ENCODE data around the gene ZNF2. TPM values are rescaled to one million over a fixed set of nuclear protein-coding genes. Genes with fewer than 3 reads are reported as not detected.

The ZNF2 gene
- total RNA-seq, 3 donors from 2014 or later, result 2.5 to 7.0 (median 2.9) TPM

- Histone ChIP-seq H3K4me3 (no peak overlapping the region), H3K4me1 (ENCODE audit: low read depth) (no peaks in the 10 kb centered on the region), H3K36me3 (ENCODE audit: low read depth) (no peaks in the 10 kb centered on the region), H3K9me3 (peaks cover 41% of the 10 kb centered on the region)
- intact Hi-C loops (cut with DNase I, micrococcal nuclease), result no loop called here
- DNase-seq (no peak), ATAC-seq (no peak)
- TF ChIP-seq CTCF (IDR thresholded peaks at IDR 0.05), result no peak
Measured at GRCh38 chr2:95225658-95226057, 60.0 kb downstream of the ZNF2 start.

GRCh38 chr2:95231723-95232122 lies 66.1 kb downstream of the ZNF2 start:
- DNase-seq, result peak in 2 of 3 donors; percentile 69 to 87
- no peak overlapping the region for H3K4me3 ChIP-seq
- peak; percentile 54 for ATAC-seq
- no peaks in the 10 kb centered on the region for H3K36me3 ChIP-seq (ENCODE audit: low read depth)
- peaks cover 3% of the 10 kb centered on the region for H3K9me3 ChIP-seq
- intact Hi-C loops (cut with DNase I, micrococcal nuclease), result loop anchor here in 1 of 2 donors (10.0 kb wide), 1 partner anchor 83 kb away; no protein-coding TSS in a partner anchor
- no peaks in the 10 kb centered on the region for H3K4me1 ChIP-seq (ENCODE audit: low read depth)
- peak; percentile 51 for TF ChIP-seq CTCF (IDR thresholded peaks at IDR 0.05)

DNA sequence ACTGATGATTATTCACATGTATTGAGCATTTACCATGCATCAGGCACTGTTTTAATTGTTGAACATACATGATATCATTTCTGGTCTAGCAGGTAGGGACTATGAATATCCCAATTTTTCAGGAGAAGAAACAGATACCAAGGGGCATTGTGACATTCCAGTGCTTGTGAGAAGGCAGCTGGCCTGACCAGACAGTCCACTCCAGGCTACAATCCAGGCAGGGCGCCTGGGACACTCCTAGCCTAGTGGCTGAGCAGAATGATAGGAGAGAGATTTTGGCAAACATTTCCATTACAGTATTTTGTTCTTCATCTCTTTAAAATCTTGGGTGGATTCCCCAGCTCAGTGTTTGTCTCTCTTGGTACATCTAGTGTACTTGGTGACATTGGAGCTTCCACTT lies 66.6 kb downstream of the ZNF2 start:
- Histone ChIP-seq H3K9me3 (peaks cover 3% of the 10 kb centered on the region), H3K4me3 (no peak overlapping the region), H3K4me1 (ENCODE audit: low read depth) (no peaks in the 10 kb centered on the region), H3K36me3 (ENCODE audit: low read depth) (no peaks in the 10 kb centered on the region)
- ATAC-seq (no peak), DNase-seq (no peak)
- intact Hi-C loops (cut with DNase I, micrococcal nuclease), result loop anchor here in 1 of 2 donors (10.0 kb wide), 1 partner anchor 83 kb away; no protein-coding TSS in a partner anchor
- TF ChIP-seq CTCF (IDR thresholded peaks at IDR 0.05), result no peak

Other genes with a start within 250 kb of the ZNF2 start
- gene MAL, start 140.1 kb upstream of the ZNF2 start, total RNA-seq, result 10 to 100 TPM in 1 of 3 donors, 1 to 10 TPM in 2; 1.4 to 28.8 (median 2.8) TPM
- gene MRPS5, start 44.0 kb upstream of the ZNF2 start, total RNA-seq, result 10 to 100 TPM; 65.1 to 69.6 (median 68.6) TPM
- 10 to 100 TPM; 12.3 to 28.0 (median 14.8) TPM for gene ZNF514, start 6.0 kb upstream of the ZNF2 start, total RNA-seq
- gene ZNF892, start 41.7 kb downstream of the ZNF2 start, total RNA-seq, result 1 to 10 TPM; 1.5 to 5.6 (median 1.7) TPM
- 10 to 100 TPM; 24.4 to 44.0 (median 35.8) TPM for gene PROM2, start 108.6 kb downstream of the ZNF2 start, total RNA-seq
- gene KCNIP3, start 131.5 kb downstream of the ZNF2 start, total RNA-seq, result 10 to 100 TPM in 1 of 3 donors, 1 to 10 TPM in 2; 3.0 to 12.5 (median 4.1) TPM
- gene FAHD2A, start 236.9 kb downstream of the ZNF2 start, total RNA-seq, result 10 to 100 TPM; 30.3 to 37.6 (median 34.3) TPM